Parathyroid adenoma (tissue), 2 donors: ENCODE results near the gene FOXF2.

ENCODE experiments used
- H2AFZ ChIP-seq: fragments of 300-600 bp; sonication (generic); one replicate; pipeline ENCODE4 v1.7.0; 2017; ENCODE audit warnings: antibody characterized with exemption, mild to moderate bottlenecking
- H3K27ac ChIP-seq: fragments of 300-600 bp; sonication (generic); one replicate; pipeline ENCODE4 v1.7.0; 2017
- H3K27me3 ChIP-seq: fragments of 300-600 bp; sonication (generic); one replicate; pipeline ENCODE4 v1.7.0; 2017; ENCODE audit warnings: low read length; ENCODE audit not compliant: control insufficient read depth, insufficient read depth
- H3K36me3 ChIP-seq: fragments of 300-600 bp; sonication (generic); one replicate; pipeline ENCODE4 v1.7.0; 2017; ENCODE audit warnings: low read length; ENCODE audit not compliant: control insufficient read depth, insufficient read depth
- H3K4me1 ChIP-seq: fragments of 300-600 bp; sonication (generic); one replicate; pipeline ENCODE4 v1.7.0; 2017; ENCODE audit warnings: control low read depth
- H3K4me2 ChIP-seq: fragments of 300-600 bp; sonication (generic); one replicate; pipeline ENCODE4 v1.7.0; 2017; ENCODE audit warnings: low read length
- H3K4me3 ChIP-seq: fragments of 300-600 bp; sonication (generic); one replicate; pipeline ENCODE4 v1.7.0; 2017; ENCODE audit warnings: low read depth, low read length
- H3K79me2 ChIP-seq: fragments of 300-600 bp; sonication (generic); one replicate; pipeline ENCODE4 v1.7.0; 2017; ENCODE audit warnings: control low read depth
- H3K9ac ChIP-seq: fragments of 300-600 bp; sonication (generic); one replicate; pipeline ENCODE4 v1.7.0; 2017; ENCODE audit warnings: mild to moderate bottlenecking
- H3K9me3 ChIP-seq: fragments of 300-600 bp; sonication (generic); one replicate; pipeline ENCODE4 v1.7.0; 2017; ENCODE audit warnings: low read length; ENCODE audit not compliant: control insufficient read depth
- TF ChIP-seq, protein P1 (sequence below): fragments of 300-600 bp; sonication (generic); IDR thresholded peaks from one replicate; pipeline ENCODE4 v1.7.0; 2017; ENCODE audit warnings: antibody characterized with exemption, mild to moderate bottlenecking
- donor health status: primary hyperparathyroidism.

Gene FOXF2

DNA sequence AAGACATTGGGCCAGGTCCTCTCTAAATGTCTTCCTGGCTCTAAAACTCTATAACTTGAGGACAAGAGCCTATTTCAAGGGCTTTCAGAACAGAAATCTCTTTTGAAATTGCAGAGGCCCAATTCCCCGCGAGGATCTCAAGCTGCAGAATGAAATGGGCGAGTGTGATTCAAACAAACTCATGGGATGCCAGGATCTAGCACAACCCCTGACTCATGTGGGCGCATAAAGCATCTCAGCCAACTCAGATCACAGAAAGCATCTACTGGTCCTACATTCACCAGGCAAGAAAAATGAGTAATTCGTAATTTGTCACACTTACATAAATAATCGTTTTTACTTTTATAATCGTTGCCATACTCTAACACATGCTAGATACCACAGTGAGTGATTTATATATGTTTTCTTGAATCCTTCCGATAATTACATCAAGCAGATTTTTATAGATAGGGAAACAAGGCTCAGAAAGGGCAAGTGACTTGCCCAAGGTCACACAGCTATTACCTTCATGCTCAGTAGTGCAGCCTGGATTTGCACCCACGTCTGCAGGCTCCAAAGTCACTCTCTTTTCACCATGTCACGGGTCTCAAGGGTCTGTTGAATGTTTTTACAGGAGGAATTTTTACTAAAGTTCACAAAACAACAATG, 26.2 kb downstream of the FOXF2 start:
- Histone ChIP-seq H3K27ac (no peak overlapping the region), H3K4me3 (no peak overlapping the region), H3K9ac (no peak overlapping the region), H2AFZ (no peak overlapping the region), H3K4me2 (no peak overlapping the region), H3K4me1 (no peaks in the 10 kb centered on the region), H3K27me3 (no peaks in the 10 kb centered on the region), H3K79me2 (no peaks in the 10 kb centered on the region), H3K36me3 (no peaks in the 10 kb centered on the region), H3K9me3 (no peaks in the 10 kb centered on the region)
- TF ChIP-seq, protein P1, sequence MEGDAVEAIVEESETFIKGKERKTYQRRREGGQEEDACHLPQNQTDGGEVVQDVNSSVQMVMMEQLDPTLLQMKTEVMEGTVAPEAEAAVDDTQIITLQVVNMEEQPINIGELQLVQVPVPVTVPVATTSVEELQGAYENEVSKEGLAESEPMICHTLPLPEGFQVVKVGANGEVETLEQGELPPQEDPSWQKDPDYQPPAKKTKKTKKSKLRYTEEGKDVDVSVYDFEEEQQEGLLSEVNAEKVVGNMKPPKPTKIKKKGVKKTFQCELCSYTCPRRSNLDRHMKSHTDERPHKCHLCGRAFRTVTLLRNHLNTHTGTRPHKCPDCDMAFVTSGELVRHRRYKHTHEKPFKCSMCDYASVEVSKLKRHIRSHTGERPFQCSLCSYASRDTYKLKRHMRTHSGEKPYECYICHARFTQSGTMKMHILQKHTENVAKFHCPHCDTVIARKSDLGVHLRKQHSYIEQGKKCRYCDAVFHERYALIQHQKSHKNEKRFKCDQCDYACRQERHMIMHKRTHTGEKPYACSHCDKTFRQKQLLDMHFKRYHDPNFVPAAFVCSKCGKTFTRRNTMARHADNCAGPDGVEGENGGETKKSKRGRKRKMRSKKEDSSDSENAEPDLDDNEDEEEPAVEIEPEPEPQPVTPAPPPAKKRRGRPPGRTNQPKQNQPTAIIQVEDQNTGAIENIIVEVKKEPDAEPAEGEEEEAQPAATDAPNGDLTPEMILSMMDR, result no peak

DNA sequence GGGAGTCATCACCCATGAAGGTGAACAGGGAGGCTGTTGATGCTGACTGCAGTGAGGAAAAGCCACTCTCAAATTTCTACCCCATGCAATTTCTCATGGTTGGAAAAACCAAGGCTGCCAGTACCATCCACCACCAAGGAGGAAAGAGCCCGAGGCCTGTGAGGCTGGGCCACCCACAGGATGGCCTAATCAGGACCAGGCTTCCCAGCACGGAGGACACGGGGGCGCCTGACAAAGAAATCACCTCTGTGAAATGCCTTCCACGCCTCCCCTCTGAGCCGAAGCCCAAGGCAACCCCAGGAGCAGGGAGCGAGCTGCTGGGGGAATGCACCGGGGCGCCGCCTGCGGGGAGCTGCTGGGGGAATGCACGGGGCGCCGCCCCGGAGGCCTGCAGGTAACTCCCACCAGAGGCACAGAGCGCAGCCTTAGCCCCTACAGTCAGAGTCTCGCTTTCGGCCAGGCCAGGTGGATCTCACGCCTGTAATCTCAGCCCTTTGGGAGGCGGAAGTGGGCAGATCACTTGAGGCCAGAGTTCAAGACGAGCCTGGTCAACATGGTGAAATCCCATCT, 26.9 kb downstream of the FOXF2 start:
- no peak overlapping the region for H3K27ac ChIP-seq
- no peak overlapping the region for H3K4me3 ChIP-seq
- H3K9ac ChIP-seq, result no peak overlapping the region
- no peaks in the 10 kb centered on the region for H3K79me2 ChIP-seq
- no peaks in the 10 kb centered on the region for H3K36me3 ChIP-seq
- TF ChIP-seq, protein P1, result no peak
- H3K4me1 ChIP-seq, result no peaks in the 10 kb centered on the region
- no peak overlapping the region for H3K4me2 ChIP-seq
- no peak overlapping the region for H2AFZ ChIP-seq
- peaks cover under 1% of the 10 kb centered on the region for H3K27me3 ChIP-seq
- H3K9me3 ChIP-seq, result no peaks in the 10 kb centered on the region

DNA sequence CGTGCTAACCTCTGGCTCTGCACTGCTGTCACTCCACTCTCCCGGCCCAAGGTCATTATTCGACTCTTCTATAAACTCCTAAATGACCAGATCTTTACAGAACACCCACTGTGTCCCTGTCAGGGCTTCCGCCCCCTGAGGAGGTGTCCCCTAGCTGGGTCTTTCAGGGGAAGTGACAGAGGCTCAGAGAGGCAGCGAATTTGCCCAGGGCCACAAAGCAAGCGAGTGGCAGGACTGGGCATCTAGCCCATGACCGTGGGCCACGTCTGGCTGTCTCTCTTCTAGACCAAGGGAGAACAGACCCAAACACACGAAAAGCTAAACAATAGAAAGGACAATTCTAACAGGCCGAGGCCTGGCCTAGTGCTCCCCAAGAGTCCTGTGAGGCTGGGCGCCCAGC, 27.4 kb downstream of the FOXF2 start:
- no peak overlapping the region for H3K27ac ChIP-seq
- no peak overlapping the region for H3K4me2 ChIP-seq
- no peaks in the 10 kb centered on the region for H3K79me2 ChIP-seq
- no peak overlapping the region for H3K4me3 ChIP-seq
- H3K36me3 ChIP-seq, result no peaks in the 10 kb centered on the region
- no peaks in the 10 kb centered on the region for H3K4me1 ChIP-seq
- no peak overlapping the region for H2AFZ ChIP-seq
- TF ChIP-seq, protein P1, result no peak
- H3K9ac ChIP-seq, result no peak overlapping the region
- peaks cover 4% of the 10 kb centered on the region for H3K27me3 ChIP-seq
- no peaks in the 10 kb centered on the region for H3K9me3 ChIP-seq

DNA sequence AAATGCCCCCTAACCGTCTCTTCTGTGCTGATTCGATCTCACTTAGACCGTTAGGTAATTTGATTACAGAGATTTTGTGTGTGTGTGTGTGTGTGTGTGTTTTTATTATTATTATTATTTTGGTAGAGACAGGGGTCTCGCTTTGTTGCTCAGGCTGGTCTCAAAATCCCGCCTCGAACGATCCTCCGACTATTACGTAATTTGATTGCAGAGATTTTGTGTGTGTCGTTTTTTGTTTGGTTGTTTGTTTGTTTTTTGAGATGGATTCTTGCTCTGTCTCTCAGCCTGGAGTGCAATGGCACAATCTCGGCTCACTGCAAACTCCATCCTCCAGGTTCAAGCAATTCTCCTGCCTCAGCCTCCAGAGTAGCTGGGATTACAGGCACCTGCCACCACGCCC, 28.3 kb downstream of the FOXF2 start:
- Histone ChIP-seq H2AFZ (no peak overlapping the region), H3K9ac (no peak overlapping the region), H3K36me3 (no peaks in the 10 kb centered on the region), H3K9me3 (no peaks in the 10 kb centered on the region), H3K27me3 (peaks cover 4% of the 10 kb centered on the region), H3K79me2 (no peaks in the 10 kb centered on the region), H3K4me2 (no peak overlapping the region), H3K27ac (no peak overlapping the region), H3K4me3 (no peak overlapping the region), H3K4me1 (no peaks in the 10 kb centered on the region)
- TF ChIP-seq, protein P1, result no peak
